ENCODE data around the gene SDHAF1. TPM values are rescaled to one million over a fixed set of nuclear protein-coding genes. Genes with fewer than 3 reads are reported as not detected.
"Not testable (repeated sequence)": the region's sequence is repeated elsewhere in the genome, so short reads cannot be mapped to it uniquely, and the experiment has no call there.

Gene SDHAF1
- total RNA-seq, 2 donors from 2014 or later, result 30.8 to 34.9 TPM

DNA sequence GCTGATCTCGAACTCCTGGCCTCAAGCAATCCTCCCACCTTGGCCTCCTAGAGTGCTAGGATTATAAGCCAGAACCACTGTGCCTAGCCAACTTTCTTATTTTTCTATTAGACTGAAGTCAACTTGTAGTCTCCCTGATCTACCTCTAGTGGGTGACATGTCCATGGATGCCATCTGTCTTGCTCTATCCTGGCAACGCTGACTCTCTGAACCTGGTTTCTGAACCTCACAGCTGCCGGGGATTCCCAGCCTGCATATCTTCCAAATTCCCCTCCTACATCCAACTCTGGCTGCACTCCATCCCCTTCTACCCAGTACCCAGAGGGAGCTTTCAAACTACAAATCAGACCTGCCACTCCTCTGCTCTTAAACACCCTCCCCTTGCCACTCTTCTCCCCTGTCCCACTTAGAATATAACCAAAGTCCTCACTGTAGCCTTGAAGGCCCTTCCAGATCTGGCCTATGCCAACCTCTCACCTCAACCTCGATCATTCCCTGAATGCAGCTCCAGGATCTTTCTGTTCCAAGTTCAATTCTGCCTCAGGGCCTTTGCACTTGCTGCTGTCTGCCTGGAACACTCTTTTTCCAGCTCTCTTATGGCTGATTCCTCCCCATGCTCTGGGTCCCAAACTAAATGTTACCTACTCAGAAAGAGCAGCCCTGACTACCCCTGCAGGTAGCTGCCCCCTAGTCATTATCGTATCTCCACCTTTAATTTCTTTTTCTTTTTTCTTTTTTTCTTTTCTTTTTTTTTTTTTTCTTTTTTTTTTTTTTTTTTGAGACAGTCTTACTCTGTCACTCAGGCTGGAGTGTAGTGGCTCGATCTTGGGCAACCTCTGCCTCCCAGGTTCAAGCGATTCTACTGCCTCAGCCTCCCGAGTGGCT, 35.5 kb downstream of the SDHAF1 start:
- H3K9me3 ChIP-seq, result no peaks in the 10 kb centered on the region
- H3K4me1 ChIP-seq, result peaks cover 0 to 15% of the 10 kb centered on the region in 2 donors
- no peak for DNase-seq (ENCODE audit: low spot score)
- H3K27me3 ChIP-seq, result no peaks in the 10 kb centered on the region
- no peak overlapping the region for H3K27ac ChIP-seq
- no peak overlapping the region for H3K4me3 ChIP-seq
- TF ChIP-seq, protein P1, sequence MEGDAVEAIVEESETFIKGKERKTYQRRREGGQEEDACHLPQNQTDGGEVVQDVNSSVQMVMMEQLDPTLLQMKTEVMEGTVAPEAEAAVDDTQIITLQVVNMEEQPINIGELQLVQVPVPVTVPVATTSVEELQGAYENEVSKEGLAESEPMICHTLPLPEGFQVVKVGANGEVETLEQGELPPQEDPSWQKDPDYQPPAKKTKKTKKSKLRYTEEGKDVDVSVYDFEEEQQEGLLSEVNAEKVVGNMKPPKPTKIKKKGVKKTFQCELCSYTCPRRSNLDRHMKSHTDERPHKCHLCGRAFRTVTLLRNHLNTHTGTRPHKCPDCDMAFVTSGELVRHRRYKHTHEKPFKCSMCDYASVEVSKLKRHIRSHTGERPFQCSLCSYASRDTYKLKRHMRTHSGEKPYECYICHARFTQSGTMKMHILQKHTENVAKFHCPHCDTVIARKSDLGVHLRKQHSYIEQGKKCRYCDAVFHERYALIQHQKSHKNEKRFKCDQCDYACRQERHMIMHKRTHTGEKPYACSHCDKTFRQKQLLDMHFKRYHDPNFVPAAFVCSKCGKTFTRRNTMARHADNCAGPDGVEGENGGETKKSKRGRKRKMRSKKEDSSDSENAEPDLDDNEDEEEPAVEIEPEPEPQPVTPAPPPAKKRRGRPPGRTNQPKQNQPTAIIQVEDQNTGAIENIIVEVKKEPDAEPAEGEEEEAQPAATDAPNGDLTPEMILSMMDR (IDR thresholded peaks at IDR 0.05), result no peak
- H3K36me3 ChIP-seq, result no peaks in the 10 kb centered on the region

DNA sequence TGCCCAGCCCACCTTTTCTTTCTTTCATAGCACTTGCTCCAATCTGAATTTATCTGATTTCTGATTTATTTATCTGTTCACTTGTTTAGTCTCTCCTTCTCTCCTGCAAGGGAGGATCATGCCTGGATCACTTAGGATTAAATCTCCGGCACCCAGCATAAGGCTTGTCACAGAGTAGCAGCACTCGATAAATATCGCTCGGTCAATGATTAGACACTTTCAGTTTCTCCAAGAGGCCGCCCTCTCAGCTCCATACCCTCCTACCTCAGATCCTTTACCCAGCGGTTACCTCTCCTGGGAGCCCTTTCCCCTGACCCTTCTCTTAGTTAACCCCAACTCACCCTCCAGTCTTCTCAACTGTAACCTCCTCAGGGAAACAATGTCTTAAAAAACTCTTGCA, 36.3 kb downstream of the SDHAF1 start:
- H3K4me1 ChIP-seq, result peaks cover 0 to 15% of the 10 kb centered on the region in 2 donors
- no peak overlapping the region for H3K4me3 ChIP-seq
- no peaks in the 10 kb centered on the region for H3K36me3 ChIP-seq
- TF ChIP-seq, protein P1 (IDR thresholded peaks at IDR 0.05), result no peak
- DNase-seq (ENCODE audit: low spot score), result no peak
- no peaks in the 10 kb centered on the region for H3K27me3 ChIP-seq
- no peak overlapping the region for H3K27ac ChIP-seq
- H3K9me3 ChIP-seq, result no peaks in the 10 kb centered on the region

DNA sequence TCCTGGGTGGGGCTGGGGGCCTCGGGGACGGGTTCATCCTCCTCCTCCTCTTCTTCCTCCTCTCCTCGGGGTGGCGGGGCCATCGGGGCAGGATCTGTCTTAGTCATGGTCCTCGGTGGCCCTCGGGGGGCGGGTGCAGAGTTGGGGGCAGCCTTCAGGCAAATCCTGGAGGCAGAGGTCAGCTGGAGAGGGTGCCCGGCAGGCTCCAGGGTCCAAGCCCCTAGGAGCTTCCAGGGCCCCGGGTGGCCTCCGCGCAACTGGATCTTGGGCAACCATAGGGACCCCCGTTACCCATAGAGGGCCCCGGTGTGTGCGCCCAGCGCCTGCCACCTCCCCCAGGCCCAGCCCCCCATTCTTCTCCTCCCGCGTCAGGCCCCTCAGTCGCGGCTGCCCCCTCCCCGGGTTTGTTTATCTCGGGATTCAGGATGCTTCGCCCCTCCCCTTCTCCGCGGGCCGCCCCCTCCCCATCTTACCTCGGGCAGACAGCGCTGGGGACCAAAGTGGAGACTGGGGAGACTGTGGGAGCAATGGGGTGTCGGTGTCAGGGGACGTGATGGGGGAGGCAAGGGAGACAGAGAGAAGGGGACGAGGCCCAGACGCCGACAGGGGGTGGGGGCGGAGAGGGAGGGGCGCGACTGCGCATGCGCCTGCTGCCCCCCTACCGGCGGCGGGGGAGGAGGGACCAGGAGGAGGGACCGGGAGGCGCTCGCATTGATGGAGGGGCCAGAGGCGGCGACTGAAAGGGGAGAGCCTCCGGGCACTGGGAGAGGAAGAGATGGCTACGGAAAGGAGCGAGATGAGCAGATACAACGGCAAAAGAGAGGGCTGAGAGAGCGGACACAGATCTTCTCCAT, 37.5 kb downstream of the SDHAF1 start, which contains the start of gene CLIP3:
Gene CLIP3 (minus strand): TSS at position 623 of the 854 bp plus-strand sequence. CDS start 516 bp downstream, at position 107.
- no peaks in the 10 kb centered on the region for H3K9me3 ChIP-seq
- H3K27me3 ChIP-seq, result no peaks in the 10 kb centered on the region
- H3K36me3 ChIP-seq, result no peaks in the 10 kb centered on the region
- peak within 1 kb of the TSS; percentile 4 to 72 for H3K27ac ChIP-seq
- no peak for DNase-seq (ENCODE audit: low spot score)
- peak within 1 kb of the TSS; percentile 64 to 65 for H3K4me3 ChIP-seq
- TF ChIP-seq, protein P1 (IDR thresholded peaks at IDR 0.05), result peak in 1 of 2 donors; percentile 35
- peaks cover 0 to 15% of the 10 kb centered on the region in 2 donors for H3K4me1 ChIP-seq

DNA sequence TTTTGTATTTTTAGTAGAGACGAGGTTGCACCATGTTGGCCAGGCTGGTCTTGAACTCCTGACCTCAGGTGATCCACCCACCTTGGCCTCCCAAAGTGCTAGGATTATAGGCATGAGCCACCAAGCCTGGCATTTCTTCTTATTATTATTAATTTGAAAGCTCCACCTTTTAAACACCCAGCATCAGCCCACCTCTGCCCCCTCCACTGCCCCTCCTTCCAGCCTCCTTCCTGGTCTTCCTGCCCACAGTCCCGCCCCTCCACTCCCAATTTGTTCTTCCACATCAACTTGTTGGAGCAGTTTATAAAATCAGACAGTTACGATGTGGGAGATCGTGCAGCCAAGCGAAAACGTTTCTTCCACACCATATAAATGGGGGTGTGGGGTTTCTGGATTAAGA, 45.5 kb downstream of the SDHAF1 start:
- DNase-seq (ENCODE audit: low spot score), result no peak
- Histone ChIP-seq H3K9me3 (no peaks in the 10 kb centered on the region), H3K4me1 (peaks cover 0 to 8% of the 10 kb centered on the region in 2 donors), H3K27me3 (no peaks in the 10 kb centered on the region), H3K36me3 (no peaks in the 10 kb centered on the region), H3K4me3 (no peak overlapping the region), H3K27ac (no peak overlapping the region)
- TF ChIP-seq, protein P1 (IDR thresholded peaks at IDR 0.05), result no peak

DNA sequence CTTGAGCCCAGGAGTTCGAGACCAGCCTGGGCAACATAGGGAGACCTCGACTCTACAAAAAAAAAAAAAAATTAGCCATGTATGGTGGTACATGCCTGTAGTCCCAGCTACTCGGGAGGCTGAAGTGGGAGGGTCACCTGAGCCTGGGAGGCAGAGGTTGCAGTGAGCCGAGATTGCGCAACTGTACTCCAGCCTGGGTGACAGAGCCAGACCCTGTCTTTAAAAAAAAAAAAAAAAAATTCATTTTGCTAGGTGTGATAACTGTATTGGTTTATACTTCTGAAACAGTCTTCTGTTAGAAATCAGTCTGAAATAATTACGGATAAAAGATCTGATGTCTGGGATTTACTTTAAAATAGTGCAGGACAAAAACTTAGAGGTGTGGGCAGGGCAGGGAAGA, 46.1 kb downstream of the SDHAF1 start:
- not testable (repeated sequence) for H3K9me3 ChIP-seq; H3K4me3 ChIP-seq; DNase-seq (ENCODE audit: low spot score); H3K27me3 ChIP-seq; H3K36me3 ChIP-seq; H3K4me1 ChIP-seq
- H3K27ac ChIP-seq, result peak overlapping the region in 1 of 2 donors; percentile 17

DNA sequence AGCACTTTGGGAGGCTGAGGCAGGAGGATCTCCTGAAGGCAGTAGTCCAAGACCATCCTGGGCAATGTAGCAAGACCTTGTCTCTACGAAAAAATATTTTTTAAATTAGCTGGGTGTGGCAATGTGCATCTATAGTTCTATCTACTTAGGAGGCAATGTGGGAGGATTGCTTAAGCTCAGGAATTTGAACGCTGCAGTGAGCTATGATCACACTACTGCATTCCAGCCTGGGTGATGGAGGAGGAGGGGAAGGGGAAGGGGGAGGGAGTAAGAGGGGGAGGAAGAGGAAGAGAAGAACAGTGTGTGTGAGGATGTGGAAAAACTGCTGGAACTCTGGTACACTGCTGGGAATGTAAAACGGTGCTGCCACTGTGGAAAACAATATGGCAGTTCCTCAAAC, 46.8 kb downstream of the SDHAF1 start:
- Histone ChIP-seq H3K4me1 (peaks cover 0 to 8% of the 10 kb centered on the region in 2 donors), H3K9me3 (no peaks in the 10 kb centered on the region), H3K27ac (peak overlapping the region in 1 of 2 donors; percentile 17)

More for the DNA sequence above, 46.8 kb downstream of the SDHAF1 start:
- Histone ChIP-seq H3K4me3 (no peak overlapping the region), H3K36me3 (no peaks in the 10 kb centered on the region), H3K27me3 (no peaks in the 10 kb centered on the region)
- TF ChIP-seq, protein P1 (IDR thresholded peaks at IDR 0.05), result no peak
- DNase-seq (ENCODE audit: low spot score), result no peak

Measured in right atrium auricular region (tissue), 2 donors.